ENCODE measurements around the gene CARNS1.

Gene CARNS1

GRCh38 chr11:67366961-67367760, 48.3 kb upstream of the CARNS1 start:
- ATAC-seq, result no peak
- no peak for TF ChIP-seq GLIS3 (CRISPR knock-in tag; IDR thresholded peaks at IDR 0.05)
- TF ChIP-seq PATZ1 (CRISPR knock-in tag; IDR thresholded peaks at IDR 0.05; ENCODE audit: borderline replicate concordance), result no peak
- no peak for TF ChIP-seq ZNF70 (CRISPR knock-in tag; IDR thresholded peaks at IDR 0.05)
- no peak for TF ChIP-seq SNAI2 (CRISPR knock-in tag; IDR thresholded peaks at IDR 0.05)
- TF ChIP-seq ZFP3 (CRISPR knock-in tag; IDR thresholded peaks at IDR 0.05), result no peak
- no peak for TF ChIP-seq BACH2 (CRISPR knock-in tag; IDR thresholded peaks at IDR 0.05; ENCODE audit: borderline replicate concordance)
- no peak for TF ChIP-seq ISL1 (CRISPR knock-in tag; IDR thresholded peaks at IDR 0.05)
- TF ChIP-seq CSRNP3 (CRISPR knock-in tag; IDR thresholded peaks at IDR 0.05), result no peak
- no peak for TF ChIP-seq OSR1 (CRISPR knock-in tag; IDR thresholded peaks at IDR 0.05)
- TF ChIP-seq POU6F1 (CRISPR knock-in tag; IDR thresholded peaks at IDR 0.05; ENCODE audit: borderline replicate concordance, low read depth), result no peak
- TF ChIP-seq ESRRG (CRISPR knock-in tag; IDR thresholded peaks at IDR 0.05), result no peak
- no peak for TF ChIP-seq CREB5 (CRISPR knock-in tag; IDR thresholded peaks at IDR 0.05; ENCODE audit: low read depth)
- TF ChIP-seq TCF4 (CRISPR knock-in tag; IDR thresholded peaks at IDR 0.05; ENCODE audit: borderline replicate concordance), result no peak
- TF ChIP-seq CSDC2 (CRISPR knock-in tag; IDR thresholded peaks at IDR 0.05), result no peak

GRCh38 chr11:67367761-67368227, 47.7 kb upstream of the CARNS1 start:
- TF ChIP-seq ZFP30 (CRISPR knock-in tag; IDR thresholded peaks at IDR 0.05) (no peak), ZNF565 (CRISPR knock-in tag; conservative IDR thresholded peaks at IDR 0.05; ENCODE audit: low read depth) (no peak), ZNF70 (CRISPR knock-in tag; IDR thresholded peaks at IDR 0.05) (no peak), TOX (CRISPR knock-in tag; IDR thresholded peaks at IDR 0.05; ENCODE audit: borderline replicate concordance) (no peak), SNAI2 (CRISPR knock-in tag; IDR thresholded peaks at IDR 0.05) (no peak), PPARA (CRISPR knock-in tag; IDR thresholded peaks at IDR 0.05; ENCODE audit: borderline replicate concordance) (no peak), GLIS3 (CRISPR knock-in tag; IDR thresholded peaks at IDR 0.05) (no peak), POU6F1 (CRISPR knock-in tag; IDR thresholded peaks at IDR 0.05; ENCODE audit: borderline replicate concordance, low read depth) (no peak), TSHZ2 (CRISPR knock-in tag; IDR thresholded peaks at IDR 0.05) (no peak), RARB (CRISPR knock-in tag; IDR thresholded peaks at IDR 0.05) (no peak), CSRNP3 (CRISPR knock-in tag; IDR thresholded peaks at IDR 0.05) (no peak), ARNTL (CRISPR knock-in tag; IDR thresholded peaks at IDR 0.05; ENCODE audit: borderline replicate concordance, low read depth) (no peak), BACH2 (CRISPR knock-in tag; IDR thresholded peaks at IDR 0.05; ENCODE audit: borderline replicate concordance) (no peak), ZC3H10 (CRISPR knock-in tag; IDR thresholded peaks at IDR 0.05) (no peak), ZFP3 (CRISPR knock-in tag; IDR thresholded peaks at IDR 0.05) (no peak), TCF4 (CRISPR knock-in tag; IDR thresholded peaks at IDR 0.05; ENCODE audit: borderline replicate concordance) (no peak), ZNF8 (CRISPR knock-in tag; IDR thresholded peaks at IDR 0.05) (no peak), ISL1 (CRISPR knock-in tag; IDR thresholded peaks at IDR 0.05) (no peak)
- no peak for ATAC-seq

All from SK-N-SH treated with all-trans-retinoic acid at 6 μM for 48 hours (cell line).